ENCODE results near the gene BTRC.
"Not testable (repeated sequence)": the region's sequence is repeated elsewhere in the genome, so short reads cannot be mapped to it uniquely, and the experiment has no call there.

Gene BTRC

GRCh38 chr10:101388676-101389276, 34.8 kb downstream of the BTRC start:
- DNase-seq, result no peak

- DNase-seq, result not testable (repeated sequence)
These were observed 35.6 kb downstream of the BTRC start for GRCh38 chr10:101389532-101389931.

- no peak for DNase-seq
These were observed 36.1 kb downstream of the BTRC start for GRCh38 chr10:101389986-101390531.

DNA sequence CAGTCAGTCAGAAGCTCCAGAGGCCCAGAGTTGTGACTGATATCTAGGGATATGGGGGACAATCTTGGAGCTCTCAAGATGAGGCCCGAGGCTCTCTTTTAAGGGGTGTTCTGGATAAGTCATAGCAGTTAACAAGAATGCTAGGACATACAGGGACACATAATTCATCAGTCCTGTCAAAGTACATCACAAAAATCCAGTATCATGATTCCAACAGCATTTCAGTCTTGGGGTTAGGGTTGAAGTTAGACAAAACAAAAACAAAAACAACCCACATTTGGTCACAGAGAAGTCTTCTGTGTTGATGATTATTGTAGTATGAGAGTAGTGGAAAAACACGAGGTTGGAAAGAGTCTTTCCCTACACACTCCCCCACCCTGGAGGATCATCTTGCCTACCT, 39.4 kb downstream of the BTRC start:
- no peak for DNase-seq

GRCh38 chr10:101394524-101395133, 40.7 kb downstream of the BTRC start:
- no peak for DNase-seq

- DNase-seq, result peak; percentile 14
These were observed 43.2 kb downstream of the BTRC start for GRCh38 chr10:101397140-101397539.

DNA sequence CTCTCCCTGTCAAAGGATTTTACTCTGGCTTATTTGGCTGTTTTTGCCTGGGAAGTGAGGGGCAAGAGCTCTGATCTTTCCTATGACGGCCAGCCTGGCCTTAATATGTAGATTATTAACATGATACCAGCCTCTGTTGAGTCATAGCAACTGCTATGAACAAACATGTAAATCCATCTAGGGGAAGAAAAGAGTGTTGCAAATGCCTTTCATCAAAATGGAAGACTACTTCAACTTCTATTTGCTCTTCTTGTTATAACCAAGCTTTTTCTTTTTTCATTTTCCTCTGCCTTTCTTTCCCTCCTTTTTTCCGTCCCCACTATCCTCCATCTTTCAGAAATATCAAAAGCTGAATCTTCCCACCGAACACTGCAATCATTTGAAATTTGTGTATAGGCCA, 46.6 kb downstream of the BTRC start:
- no peak for DNase-seq

GRCh38 chr10:101402711-101403110, 48.7 kb downstream of the BTRC start:
- DNase-seq, result no peak

- DNase-seq, result no peak
These were observed 49.2 kb downstream of the BTRC start for GRCh38 chr10:101403161-101403560.

DNA sequence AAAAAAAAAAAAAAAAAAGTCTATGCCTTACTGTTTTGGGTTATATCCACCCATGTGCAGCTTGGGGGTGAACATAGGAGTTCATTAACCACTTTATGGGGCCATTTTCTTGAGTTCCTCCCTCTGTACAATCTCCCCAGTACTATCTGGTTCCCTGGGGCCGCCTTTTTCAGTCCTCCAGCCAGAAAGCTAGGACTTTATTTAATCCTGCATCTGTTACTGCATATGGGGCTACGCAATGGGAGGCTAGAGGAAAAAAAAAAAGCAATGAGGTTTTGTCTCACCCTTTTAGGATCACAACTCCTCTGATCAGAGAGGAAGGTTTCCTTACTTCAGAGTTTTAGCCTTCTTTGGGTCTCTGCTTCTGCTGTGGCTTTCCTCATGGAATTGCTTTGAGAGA, 51.0 kb downstream of the BTRC start:
- no peak for DNase-seq

DNA sequence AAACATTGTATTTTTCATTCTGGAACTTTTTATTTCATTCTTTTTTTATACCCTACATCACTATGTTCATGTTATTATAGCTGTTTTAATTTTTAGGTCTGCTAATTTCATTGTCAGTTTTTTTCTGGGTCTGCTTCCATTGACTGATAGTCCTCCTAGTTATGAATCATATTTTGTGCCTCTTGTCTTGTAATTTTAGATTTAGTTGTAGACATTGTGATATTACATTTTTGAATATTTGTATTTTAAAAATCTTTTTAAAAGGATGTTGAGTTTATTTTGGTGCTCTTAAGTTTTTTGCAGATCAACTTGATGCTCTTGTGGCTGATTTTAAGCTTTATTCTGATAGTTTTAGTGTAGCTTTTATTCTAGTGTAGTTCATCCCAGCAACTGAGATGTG, 57.6 kb downstream of the BTRC start:
- DNase-seq, result no peak

- no peak for DNase-seq
These were observed 60.1 kb downstream of the BTRC start for GRCh38 chr10:101414034-101414433.

DNA sequence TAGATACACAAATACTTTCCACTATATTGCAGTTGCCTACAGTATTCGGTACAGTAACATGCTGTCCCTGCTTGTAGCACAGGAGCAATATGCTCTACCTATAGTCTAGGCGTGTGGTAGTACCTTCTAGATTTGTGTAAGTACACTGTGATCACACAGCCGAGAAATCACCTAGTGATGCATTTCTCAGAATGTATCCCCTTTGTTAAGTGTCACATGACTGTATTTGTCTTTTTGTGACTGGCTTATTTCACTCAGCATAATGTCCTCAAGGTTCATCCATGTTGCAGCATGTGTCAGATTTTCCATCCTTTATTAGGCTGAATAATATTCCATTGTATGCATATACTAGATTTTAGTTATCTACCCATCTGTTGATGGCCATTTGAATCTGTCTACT, 61.9 kb downstream of the BTRC start:
- DNase-seq, result no peak

- DNase-seq, result not testable (repeated sequence)
These were observed 68.0 kb downstream of the BTRC start for GRCh38 chr10:101421967-101422366.

- no peak for DNase-seq
These were observed 71.6 kb downstream of the BTRC start for GRCh38 chr10:101425535-101425934.

GRCh38 chr10:101428036-101428435, 74.1 kb downstream of the BTRC start:
- DNase-seq, result no peak

- DNase-seq, result no peak
These were observed 75.5 kb downstream of the BTRC start for GRCh38 chr10:101429423-101429822.

DNA sequence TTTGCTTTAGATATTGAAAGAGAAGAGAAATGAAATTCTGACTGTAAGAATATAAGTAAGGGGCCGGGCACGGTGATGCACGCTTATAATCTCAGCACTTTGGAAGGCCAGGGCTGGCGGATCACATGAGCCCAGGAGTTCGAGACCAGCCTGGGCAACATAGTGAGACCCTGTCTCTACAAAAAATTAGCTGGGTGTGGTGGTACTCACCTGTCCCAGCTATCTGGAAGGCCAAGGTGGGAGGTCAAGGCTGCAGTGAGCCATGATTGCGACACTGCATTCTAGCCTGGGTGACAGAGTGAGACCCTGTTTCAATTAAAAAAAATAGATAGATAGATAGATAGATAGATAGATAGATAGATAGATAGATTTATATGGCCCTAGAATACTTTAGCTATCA, 82.3 kb downstream of the BTRC start:
- no peak for DNase-seq

DNA sequence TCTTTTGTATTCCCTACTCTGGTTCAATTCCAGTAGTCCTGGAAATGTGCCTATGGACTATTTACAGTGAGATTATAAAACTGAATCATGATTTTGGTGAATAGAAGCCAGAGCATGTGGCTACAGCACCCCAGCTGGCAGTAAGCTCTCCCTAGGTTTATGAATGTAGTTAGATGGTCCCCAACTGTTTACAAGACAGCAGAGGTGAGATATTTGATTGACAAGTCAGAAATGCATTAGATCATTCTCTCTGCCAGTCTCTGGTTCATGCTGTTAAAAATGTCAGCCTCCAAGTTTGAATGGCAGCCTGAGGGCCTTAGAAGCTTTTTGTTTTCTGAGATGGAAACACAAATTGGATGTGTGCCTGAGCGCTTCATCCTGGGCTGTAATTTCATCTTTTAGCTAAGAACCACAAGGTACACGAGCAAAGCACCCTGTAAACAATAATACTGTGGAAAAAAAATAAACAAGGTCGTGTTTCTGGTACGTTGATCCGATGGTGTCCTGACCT, 85.0 kb downstream of the BTRC start:
- DNase-seq, result no peak

DNA sequence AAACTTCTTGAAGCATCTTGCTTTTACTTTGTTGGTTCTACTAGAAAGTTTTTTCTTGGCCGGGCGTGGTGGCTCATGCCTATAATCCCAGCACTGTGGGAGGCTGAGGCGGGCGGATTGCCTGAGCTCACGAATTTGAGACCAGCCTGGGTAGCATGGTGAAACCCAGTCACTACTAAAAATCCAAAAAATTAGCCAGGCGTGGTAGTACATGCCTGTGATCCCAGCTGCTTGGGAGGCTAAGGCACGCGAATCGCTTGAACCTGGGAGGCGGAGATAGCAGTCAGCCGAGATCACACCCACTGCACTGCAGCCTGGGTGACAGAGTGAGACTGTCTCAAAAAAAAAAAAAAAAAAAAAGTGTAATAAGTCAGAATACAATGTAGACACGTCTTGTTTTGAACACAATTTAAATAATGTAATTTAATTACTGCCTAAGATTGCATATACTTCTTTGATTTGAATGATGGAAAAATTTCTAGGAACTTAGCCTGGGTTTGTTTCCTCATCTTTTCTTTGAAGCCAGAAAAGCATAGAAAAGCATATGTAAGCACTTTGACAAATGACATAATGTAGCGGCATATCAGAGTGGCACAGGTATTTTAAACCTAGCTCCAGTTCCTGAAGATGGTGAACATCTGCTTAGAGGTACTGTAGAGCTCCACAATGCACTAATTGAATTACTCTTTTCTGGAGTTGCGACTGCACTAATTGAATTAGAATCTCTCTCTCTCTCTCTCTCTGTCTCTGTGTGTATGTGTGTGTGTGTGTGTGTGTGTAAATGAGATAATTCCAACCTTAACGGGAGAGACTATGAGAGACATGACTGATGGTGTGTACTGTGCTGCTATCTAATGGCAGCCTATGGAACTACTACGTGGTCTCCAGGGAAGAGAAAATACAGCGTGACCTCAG, 87.8 kb downstream of the BTRC start:
- DNase-seq, result peak; percentile 33

DNA sequence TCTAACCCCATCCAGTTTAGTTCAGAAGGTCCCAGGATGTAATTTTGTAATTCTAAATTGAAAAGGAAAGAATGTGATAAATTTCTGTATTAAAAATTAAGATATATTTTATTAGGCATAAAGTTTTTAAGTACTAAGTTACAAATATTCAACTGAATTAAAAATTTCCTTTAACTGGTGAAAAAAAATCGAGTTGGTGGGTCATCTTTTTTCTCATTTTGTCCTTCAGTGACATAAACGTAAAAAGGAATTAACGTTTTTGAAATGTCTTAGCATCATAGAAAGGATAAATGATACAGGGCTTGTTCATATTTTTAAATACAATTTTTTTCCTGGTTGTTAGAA, 88.5 kb downstream of the BTRC start:
- no peak for DNase-seq

GRCh38 chr10:101444058-101444898, 90.3 kb downstream of the BTRC start:
- DNase-seq, result no peak

GRCh38 chr10:101446071-101446470, 92.1 kb downstream of the BTRC start:
- no peak for DNase-seq
